HG03159 (cell line): Measurements from ENCODE around the gene ZNF500.

ENCODE experiments used
- ATAC-seq: cut with Tn5 transposase; IDR thresholded peaks from one replicate; pipeline ENCODE4 v1.9.1; 2021; ENCODE audit warnings: mild to moderate bottlenecking, moderate library complexity; ENCODE audit not compliant: unreplicated experiment

ZNF500 gene

DNA sequence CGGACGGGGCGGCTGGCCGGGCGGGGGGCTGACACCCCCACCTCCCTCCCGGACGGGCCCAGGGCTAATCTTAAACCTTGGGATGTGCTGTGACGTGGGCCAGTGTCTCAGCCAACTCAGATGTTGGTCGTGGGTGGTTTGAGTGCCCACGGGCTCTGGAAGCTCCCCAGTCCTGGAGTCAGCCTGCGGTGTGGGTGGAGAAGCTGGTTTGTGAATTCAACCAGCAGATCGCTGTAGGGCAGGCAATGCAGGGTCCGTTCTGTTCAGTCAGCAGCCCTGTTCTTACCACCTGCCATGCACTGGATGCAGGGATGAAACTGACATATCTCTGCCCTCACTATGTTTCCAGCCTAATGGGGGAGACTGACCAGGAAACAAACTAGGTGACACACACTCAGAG is 8.0 kb upstream of the ZNF500 start:
- ATAC-seq: no peak

GRCh38 chr16:4772351-4772750 is 5.4 kb upstream of the ZNF500 start:
- no peak for ATAC-seq

- ATAC-seq: no peak
Observed at GRCh38 chr16:4771646-4772045, 4.7 kb upstream of the ZNF500 start.

DNA sequence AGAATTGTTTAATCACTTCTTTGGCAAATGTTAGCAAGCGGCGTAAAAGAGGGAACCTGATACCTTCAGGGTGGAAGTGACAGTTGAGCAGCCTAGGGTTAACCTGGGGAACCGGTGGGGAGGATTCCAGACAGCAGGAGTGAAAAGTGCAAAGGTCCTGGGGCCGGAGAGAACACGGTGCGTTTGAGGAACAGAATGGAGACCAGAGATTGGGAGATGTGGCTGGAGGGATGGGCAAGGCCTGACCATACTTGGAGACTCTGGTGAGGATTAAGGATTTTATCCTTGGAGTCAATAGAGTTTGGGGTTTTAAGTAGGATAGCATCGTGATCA is 2.3 kb upstream of the ZNF500 start:
- ATAC-seq: no peak

GRCh38 chr16:4768549-4769305 is 1.8 kb upstream of the ZNF500 start:
- ATAC-seq: peak; percentile 55

DNA sequence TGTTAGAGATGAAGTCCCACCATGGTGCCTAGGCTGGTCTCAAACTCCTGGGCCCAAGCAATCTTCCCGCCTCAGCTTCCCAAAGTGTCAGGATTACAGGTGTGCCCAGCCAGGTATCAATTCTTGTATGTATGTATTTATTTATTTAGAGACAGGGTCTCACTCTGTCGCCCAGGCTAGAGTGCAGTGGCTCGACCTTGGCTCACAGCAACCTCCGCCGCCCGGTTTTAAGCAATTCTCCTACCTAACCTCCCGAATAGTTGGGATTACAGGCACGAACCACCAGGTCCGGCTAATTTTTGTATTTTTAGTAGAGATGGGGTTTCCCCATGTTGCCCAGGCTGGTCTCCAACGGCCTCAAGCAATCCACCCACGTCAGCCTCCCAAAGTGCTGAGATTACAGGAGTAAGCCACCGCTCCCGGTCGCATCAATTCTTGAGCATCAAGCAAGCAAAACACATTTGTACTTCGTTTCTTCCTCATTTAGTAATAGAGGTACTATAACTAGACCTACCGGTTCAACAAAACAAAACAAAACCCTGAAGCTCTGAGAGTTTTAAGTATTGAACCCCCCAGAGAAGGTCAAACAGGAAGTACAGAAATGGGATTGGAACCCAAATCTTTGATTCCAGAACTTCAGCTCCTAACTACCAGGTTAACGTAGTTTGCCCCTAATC is 1.0 kb upstream of the ZNF500 start:
- ATAC-seq: no peak

DNA sequence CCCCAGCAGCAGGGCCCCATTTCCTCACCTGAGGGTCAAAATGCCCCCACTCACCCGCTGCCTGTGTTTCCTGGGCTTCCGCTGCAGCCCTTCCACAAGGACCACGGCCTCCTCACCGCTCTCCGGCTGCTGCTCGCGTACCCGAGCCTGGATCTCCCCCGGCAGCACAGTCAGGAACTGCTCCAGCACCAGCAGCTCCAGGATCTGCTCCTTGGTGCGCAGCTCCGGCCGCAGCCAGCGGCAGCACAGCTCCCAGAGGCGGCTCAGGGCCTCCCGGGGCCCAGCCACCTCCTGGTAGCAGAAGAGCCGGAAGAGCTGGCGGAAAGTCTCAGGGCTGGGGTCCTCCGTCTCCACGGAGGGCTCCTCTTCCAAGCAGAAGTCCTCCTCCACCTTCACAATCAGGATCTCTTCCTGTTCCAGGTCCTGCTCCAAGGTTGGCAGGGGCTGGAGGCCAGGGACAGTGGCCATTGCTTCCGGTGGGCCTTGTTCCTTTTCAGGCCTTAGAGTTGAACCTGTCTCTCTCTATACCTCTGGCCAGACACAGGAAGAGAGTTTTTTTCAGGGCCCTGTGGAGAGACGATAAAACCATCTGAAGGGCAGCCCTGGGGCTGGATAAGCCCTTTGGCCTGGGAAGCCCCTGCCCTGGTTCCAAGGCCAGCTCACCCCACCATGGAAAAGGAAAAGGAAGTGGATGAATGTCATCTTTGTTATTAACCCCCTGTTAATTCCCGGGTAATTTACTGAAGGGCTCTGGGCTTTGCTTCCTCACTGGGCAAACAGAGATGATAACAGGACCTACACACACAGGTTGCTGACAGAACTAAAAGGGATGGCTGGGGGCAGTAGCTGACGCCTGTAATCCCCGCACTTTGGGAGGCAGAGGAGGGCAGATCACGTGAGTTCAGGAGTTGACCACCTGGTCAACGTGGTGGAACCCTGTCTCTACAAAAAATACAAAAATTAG is 1.2 kb downstream of the ZNF500 start:
- ATAC-seq: no peak

- ATAC-seq: no peak
Observed at GRCh38 chr16:4763791-4764190, 3.2 kb downstream of the ZNF500 start.

DNA sequence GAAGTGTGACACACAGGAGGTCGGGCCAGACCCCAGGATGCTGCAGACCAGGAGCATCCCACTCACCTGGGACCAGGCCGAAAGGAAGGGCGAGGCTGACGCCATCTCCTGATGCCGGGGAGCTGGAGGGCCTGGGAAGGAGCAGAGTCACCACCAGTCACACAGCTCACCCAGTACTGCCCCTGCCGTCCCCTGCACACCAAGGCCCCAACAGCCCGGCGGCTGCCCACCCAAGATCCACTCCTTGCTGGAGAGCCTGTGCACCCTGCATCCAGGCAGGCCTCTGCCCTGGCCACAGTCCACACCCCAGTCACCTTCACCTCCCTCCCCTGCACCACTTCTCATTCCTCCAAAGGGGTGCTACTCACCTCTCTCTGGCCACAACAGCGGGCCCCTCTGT is 4.8 kb downstream of the ZNF500 start:
- ATAC-seq: no peak

GRCh38 chr16:4760221-4760910 is 6.6 kb downstream of the ZNF500 start:
- ATAC-seq: no peak

GRCh38 chr16:4755687-4756086 is 11.3 kb downstream of the ZNF500 start:
- ATAC-seq: no peak

DNA sequence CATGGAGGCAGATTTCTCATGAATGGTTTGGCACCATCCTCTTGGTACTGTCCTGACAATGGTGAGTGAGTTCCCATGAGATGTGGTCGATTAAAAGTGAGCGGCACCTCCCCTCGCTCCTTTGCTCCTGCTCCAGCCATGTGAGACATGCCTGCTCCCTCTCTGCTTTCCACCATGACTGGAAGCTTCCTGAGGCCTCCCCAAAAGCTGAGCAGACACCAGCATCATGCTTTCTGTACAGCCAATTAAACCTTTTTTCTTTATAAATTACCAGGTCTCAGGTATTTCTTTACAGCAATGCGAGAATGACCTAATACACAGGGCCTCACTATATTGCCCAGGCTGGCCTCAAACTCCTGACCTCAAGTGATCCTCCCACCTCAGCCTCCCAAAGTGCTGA is 12.1 kb downstream of the ZNF500 start:
- ATAC-seq: no peak

DNA sequence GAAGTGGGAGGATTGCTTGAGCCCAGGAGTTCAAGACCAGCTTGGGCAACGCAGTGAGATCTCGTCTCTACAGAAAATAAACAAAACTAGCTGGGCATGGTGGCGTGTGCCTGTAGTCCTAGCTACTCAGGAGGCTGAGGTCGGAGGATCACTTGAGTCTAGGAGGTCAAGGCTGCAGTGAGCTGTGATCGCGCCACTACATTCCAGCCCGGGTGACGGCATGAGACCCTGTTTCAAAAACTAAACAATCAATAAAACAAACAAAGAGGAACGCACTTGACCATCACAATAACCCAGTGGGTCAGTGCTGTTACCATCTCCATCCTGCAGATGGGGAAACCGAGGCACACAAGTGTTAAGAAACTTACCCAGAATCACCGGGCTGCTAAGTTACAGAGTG is 13.7 kb downstream of the ZNF500 start:
- no peak for ATAC-seq

- no peak for ATAC-seq
Observed at GRCh38 chr16:4752351-4753100, 14.4 kb downstream of the ZNF500 start.

DNA sequence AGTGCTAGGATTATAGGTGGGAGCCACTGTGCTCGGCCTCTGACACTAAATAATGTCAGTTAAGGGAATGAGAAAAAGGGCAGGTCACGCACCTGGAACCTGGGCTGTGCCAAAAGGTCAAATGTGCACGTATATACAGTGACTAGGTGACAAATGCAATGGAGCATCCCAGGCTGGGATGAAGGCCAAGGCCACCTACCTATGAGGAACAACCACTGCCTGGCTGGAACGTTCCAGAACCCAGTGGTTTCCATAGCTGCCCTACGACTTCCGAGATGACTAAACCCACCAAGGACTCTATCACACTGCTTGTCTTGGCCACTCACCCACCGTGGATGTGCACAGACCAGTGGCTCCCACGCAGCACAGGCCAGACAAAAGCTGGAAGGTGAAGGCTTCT is 16.1 kb downstream of the ZNF500 start:
- no peak for ATAC-seq

DNA sequence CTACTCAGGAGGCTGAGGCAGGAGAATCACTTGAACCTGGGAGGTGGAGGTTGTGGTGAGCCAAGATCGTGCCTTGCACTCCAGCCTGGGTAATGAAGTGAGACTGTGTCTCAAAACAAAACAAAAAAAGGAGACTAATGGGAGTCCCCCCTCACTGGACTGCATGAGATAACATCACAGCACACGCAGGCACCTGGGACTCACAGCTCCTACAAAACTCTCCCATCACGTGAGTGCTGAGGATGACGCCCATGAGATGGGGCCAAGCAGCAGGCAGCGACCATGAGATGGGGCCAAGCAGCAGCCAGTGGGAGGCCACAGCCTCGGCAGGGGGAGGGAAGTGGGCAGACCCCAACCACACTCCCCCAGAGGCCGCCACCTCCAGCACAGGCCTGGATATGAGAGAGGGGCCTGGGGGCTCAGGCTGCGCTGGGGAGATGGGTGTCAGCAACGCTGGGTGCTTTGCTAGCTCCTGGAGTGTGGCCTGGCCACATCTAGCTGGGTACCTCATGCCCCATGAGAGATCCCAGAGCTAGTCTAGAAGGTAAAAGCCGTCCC is 17.2 kb downstream of the ZNF500 start:
- ATAC-seq: no peak

DNA sequence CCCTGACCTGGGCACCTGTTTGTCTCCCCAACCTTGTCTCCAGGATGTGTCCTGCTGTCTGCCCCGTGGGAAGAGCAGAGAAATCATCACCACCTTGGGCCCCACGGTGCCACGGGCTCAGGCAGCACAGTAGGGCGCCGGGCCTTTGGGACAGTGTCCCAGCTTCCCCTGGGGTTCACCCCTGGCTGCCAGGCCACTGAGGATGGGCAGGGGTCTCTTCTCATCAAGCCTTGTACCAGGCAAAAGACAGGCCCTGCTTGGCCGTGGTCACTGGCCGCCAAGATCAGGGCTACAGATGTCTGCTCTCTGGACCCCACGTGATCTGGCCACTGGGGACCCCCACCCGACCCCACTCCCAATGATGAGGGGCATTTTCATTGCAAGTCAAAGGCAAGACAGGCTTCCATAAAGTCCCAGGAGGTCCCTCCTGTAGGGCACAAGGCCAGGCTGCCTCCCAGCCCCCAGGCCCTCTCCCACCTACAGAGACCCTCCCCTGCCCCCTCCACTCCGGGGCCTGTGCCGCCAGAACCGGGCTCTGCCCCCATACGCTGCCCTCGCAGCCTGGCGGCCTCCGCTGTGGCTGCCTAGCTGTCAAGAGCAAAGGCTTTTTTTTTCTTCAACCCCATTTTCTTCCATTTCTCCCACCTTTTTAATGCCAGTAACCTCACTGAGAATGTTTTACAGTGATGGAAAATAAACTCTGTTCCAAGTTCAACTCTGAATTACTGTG is 18.1 kb downstream of the ZNF500 start:
- no peak for ATAC-seq

GRCh38 chr16:4747906-4748681 is 18.9 kb downstream of the ZNF500 start:
- no peak for ATAC-seq
